NT2/D1 (cell line): ENCODE results near the gene BMPR1A.

Source experiments
- SUZ12 ChIP-seq: IDR thresholded peaks from 2 replicates; pipeline ENCODE4 v1.6.1; 2011; ENCODE audit not compliant: insufficient read length, insufficient read depth; ENCODE audit errors: extremely low read depth
- ZNF274 ChIP-seq: IDR thresholded peaks from 2 replicates; pipeline ENCODE4 v1.6.1; 2011; ENCODE audit warnings: mild to moderate bottlenecking, low read depth, low read length

DNA sequence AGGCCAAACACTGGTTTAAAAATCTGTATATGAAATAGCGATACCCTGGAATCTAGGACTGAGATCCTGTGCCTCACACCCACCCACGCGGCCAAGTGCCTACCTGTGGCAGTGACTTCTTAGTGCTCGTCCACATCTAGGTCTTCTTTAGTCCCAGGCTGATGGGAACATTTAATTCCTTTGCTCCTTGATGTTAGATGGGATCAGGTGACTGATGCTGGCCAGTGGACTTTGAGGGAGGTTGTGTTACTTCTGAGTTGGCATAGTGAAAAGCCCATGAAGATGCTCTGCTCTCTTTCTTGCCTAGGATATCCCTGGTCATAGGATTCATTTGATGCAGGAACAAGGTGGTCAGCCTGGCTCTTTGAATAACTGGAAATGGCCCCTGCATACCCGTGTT lies 59.2 kb downstream of the BMPR1A start:
- TF ChIP-seq ZNF274, result no peak
- TF ChIP-seq SUZ12, result no peak
